Activated CD4-positive, alpha-beta T cell treated with anti-CD3 and anti-CD28 coated beads for 24 hours (primary cell): ENCODE data around the gene DPH7.
"Not testable (repeated sequence)": the region's sequence is repeated elsewhere in the genome, so short reads cannot be mapped to it uniquely, and the experiment has no call there.

Source experiments
- DNase-seq, 2 donors: peaks; one replicate each; pipeline ENCODE4 v3.0.0-alpha.2; 2020; ENCODE audit warnings: low read depth in 2 of 2

DPH7 gene

DNA sequence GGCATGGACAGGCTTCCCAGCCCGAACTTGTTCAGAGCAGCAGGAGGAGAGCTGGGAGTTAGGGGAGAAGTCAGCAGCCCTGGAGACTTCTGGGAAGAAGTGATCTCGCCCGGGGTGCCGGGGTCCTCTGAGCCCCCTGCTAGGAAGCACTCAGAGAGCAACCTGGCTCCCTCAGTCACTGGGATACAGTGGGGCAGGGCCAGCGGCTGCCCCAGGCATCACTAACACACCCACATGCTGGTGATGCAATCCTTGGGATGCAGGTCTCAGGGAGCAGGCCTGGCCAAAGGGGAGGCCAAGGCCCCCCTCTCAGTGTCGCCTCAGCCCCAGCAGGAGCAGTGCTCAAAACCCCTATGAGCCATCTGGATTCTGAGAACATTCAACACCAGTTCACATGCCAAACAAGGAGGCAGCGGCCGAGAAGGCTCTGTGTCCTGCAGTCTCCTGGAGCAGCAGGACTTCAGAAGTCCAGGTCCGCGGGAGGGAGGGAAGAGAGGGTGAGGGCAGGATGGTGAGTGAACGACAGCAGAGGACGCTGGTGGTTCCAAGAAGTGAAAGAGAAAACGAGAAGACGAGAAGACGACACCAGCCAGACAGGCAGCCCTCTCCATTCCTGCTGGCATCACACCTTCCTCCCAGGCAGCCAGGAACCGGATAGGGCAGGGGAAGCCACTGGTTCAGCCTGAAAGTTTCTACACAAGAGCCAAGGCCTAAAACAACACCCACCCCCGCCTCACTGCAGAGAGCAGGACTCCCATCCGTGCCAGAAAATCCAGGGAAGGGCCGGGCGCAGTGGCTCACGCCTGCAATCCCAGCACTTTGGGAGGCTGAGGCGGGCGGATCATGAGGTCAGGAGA is 30.8 kb downstream of the DPH7 start:
- DNase-seq: no peak

DNA sequence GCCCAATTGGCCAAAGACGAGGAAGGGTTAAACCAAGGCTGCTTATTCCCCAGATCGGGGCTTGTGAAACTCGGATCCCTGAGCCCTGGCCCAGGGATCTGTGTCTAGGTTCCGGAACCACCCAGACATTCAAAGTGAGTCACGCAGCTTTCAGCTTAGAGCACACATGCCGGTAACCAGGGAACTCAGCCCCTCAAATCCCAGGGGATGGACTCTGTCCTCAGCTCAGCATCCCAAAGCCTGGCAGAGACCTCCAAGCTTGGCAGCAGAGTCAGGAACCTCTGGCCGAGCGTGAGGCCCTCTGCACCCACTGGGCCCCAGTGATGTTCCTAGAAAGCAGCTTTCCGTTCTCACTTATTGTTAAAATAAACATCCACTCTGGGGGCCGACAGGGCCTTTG is 33.6 kb downstream of the DPH7 start:
- no peak for DNase-seq

DNA sequence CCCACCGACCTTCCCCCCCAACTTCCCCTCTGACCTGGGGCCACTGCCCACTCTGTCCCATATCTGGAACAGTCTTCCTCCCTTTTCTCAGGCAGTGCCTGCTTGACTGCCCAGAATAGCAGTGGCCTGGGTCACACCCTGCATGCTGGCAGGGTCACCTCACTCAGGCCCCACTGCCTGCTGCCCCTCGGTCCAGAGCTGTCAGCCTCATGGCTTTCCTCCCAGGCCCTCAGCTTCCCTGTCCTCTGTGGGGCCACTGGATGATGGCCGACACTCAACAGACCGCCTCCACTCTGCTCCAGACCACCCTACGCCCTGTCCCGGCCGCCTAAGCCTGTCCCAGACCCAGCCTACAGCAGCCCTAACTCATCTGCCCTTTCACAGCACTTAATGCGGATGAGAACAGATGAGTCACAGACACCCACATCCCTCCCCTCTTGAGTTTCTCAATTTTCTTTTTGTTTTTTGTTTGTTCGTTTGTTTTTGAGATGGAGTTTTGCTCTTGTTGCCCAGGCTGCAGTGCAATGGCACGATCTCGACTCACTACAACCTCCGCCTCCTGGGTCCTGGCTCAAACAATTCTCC is 34.5 kb downstream of the DPH7 start:
- DNase-seq: no peak

DNA sequence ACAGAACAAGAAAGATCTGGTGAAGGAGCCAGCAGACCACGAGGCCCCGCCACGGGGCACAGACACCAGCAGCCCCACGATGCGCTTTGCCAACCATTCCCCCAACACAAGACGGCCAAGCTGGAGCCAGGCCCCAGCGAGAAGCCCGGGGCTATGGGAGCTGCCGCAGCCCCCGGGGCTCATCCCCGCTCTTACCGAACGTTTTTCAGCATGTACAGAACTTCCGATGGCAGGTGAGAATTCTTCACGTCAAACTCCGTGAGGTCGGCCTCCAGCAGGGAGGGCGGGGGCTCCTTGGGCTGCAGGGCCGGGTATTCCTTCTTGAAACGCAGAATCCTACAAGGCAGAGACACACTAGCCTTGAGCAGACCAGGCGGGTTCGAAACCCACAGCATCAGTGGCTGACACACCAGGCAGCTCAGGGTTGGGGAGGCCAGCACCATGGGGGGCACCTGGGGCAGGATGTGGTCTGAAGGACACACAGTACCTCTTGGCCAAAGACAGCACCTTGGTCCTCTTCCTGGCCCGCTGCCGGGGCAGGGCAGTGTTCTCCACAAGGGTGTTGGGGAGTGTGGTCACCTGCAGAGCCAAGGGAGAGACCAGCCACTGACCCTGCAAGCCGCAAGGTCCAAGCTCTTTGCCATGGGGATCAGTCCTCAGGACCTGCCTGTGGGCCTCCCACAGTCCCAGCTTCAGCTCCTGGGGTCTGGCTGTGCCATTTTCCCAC is 35.3 kb downstream of the DPH7 start:
- no peak for DNase-seq

DNA sequence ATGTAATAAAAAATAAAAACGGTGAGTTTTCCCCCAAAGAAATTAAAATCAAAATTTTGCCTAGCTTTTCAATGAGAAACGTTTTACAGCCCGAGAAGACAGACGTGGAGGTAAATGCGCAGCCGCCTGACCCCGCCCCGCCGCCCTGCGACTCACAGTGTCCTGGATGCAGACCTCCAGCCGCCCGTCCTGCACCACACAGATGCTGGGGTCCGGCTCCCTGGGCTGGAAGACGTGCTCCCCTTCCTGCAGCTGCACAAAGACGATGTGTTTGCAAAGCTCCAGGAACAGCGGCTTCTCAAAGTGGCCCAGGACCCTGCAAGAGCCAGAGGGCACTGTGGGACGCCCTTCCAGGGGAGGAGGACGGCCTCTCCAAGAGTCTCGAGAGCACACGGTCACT is 36.2 kb downstream of the DPH7 start:
- DNase-seq: no peak

DNA sequence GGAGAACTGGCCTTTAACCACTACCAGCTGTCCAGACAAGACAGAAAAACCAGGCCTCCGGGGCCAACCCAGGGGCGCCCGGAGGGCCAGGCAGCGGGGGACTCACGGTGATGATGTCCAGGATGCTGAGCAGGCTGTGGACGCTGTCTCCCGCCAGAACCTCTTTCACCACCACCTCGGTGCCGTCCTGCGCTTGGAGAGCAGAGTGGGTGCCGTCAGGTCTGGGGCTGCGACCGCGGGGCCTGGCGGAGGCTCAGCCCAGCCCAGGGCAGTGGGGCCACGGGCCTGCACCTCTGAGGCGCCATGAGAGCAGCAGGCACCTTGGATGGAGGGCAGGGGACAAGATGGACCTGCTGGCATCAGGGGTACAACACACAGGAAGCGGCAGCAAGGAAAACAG is 38.2 kb downstream of the DPH7 start:
- DNase-seq: no peak

DNA sequence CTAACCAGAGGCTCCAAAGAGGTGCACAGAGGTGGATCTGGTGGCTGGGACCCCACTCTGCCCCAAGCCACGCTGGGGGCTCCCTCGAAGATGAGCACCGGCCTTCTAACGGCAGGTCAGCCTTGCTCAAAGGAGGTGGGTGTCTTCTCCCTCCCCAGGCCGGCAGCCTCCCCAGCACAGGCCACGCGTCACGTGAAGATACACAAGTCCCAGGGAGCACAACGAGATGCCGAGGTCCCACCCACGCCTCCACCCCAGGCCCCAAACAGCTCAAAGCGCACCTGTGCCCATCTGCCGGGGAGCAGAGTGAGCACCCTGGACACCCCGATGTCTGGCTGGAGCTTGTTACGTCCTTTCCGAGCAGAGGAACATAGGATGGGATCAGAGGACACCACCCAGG is 40.7 kb downstream of the DPH7 start:
- no peak for DNase-seq

DNA sequence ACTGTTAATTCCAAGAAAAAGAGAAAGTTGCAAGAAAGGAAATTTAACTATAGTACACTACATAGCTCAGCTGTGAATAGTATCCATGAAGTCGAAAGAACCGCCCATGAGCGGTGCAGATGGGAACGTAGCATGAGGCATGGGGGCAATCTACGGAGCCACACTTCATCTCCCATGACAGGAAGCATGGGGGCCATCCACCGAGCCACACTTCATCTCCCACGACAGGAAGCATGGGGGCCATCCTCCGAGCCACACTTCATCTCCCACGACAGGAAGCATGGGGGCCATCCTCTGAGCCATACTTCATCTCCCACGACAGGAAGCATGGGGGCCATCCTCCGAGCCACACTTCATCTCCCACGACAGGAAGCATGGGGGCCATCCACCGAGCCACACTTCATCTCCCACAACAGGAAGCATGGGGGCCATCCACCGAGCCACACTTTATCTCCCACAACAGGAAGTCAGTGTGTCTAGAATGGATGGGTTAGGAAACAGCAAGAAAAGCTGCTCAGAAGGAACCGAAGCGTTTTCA is 42.1 kb downstream of the DPH7 start:
- DNase-seq: not testable (repeated sequence)

DNA sequence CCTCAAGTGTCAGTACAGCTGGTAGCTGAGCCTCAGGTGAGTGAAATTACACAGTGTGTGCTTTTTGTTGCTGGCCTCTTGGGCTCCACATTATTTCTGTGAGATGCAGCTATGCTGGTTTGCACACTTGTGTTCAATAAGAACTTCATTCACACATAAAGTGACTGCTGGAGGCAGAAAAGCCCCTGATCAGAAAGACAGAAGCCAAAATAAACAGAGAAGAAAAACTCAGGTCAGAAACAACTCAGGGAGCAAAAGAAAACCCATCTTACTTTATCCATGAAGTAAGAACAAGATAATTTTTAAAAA is 43.7 kb downstream of the DPH7 start:
- no peak for DNase-seq

DNA sequence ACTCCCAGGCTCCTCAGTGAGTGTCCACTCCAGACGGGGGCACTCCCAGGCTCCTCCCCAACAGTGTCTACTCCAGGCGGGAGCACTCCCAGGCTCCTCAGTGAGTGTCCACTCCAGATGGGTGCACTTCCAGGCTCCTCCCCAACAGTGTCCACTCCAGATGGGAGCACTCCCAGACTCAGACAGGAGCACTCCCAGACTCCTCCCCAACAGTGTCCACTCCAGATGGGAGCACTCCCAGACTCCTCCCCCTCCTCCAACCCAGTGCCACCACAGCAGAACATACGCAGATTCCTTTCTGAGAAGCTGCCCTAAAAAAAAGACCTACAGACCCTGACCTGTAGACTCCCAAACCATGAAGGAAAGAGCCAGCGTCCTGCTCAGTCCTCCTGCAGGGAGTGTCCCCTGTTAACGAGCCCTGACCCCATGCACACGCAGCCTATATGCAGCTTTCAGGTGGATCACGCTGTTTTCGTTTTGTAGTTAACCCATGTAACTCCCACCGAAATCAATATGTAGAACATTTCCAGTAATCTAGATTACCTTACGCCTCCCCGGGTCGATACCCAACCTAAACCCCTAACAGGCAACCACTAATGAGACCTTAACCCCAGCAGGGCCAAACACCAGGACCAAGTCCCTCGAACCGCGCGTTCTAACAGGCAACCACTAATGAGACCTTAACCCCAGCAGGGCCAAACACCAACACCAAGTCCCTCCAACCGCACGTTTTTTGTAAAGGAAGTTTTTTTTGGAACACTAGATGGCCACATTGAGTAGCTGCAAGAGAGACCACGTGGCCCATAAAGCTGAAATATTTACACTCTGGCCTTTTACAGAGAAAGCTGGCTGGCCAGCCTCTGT is 44.2 kb downstream of the DPH7 start:
- DNase-seq: no peak

DNA sequence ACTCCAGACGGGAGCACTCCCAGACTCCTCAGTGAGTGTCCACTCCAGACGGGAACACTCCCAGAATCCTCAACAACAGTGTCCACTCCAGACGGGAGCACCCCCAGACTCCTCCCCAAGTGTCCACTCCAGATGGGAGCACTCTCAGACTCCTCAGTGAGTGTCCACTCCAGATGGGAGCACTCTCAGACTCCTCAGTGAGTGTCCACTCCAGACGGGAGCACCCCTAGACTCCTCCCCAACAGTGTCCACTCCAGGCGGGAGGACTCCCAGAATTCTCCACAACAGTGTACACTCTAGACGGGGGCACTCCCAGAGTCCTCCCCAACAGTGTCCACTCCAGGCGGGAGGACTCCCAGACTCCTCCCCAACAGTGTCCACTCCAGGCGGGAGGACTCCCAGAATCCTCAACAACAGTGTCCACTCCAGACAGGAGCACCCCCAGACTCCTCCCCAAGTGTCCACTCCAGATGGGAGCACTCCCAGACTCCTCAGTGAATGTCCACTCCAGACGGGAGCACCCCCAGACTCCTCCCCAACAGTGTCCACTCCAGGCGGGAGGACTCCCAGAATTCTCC is 45.7 kb downstream of the DPH7 start:
- DNase-seq: not testable (repeated sequence)

DNA sequence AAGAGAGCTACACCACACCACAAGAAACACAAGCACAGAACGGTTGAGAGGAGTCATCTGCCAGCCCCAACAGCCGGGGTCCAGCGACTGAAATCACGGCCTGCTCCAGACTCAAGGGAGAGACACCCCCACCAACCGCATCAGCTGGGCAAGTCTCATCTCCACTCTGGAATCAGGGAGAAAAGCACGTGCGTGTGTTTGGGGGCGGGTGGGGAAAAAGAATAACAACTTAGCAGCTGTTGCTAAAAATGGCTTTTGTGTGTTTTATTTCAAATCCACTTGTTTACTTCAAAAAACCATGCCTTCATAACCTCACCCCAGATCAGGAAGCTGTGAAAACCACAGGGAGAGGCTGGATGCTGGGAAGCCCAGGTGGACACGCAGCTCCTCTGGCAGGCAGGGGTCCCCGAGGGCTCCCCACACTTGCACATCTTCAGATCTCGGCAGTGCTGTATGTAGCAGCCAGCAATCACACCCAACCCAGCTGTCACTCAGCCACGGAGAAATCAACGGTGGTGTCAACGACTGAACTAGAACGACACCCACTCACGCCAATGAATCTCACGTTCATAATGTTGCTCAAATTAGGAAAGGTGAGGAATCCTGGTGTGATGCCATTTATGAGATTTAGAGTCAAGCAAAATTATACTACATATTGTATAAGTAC is 47.5 kb downstream of the DPH7 start:
- DNase-seq: no peak

DNA sequence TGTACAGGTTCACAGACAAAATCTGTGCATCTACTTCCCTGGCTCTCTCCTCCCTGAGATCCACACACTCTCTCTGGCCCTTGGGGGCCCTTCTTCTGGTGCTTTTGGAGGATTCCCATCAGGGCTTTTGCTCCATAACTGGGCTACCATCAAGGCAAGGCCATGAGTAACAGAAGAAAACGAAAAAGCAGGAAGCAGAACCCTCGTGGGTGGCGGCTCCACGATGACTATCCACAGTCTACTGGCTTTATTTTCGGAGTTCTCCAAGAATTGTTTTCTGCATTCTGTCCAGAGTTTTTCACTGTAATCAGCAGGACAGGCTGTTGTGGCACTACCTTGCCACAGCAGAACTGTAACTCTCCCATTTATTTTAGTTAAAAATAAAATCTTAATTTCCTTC is 48.4 kb downstream of the DPH7 start:
- no peak for DNase-seq

DNA sequence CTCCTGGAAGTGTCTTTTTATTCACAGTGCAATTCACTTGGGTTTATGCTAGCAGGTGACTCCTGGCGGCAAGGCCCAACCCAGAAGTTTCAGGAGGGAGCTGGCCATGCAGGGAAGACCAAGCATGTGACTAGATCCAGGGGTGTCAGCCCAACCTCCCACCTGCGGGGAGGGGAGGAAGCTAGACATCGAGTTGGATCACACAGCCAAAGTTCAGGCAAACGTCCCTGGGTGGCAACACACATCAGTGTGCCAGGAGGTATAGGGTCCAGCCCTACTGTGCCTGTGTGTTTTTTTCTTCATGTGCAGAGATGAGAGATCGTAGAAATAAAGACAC is 53.8 kb downstream of the DPH7 start:
- DNase-seq: no peak

DNA sequence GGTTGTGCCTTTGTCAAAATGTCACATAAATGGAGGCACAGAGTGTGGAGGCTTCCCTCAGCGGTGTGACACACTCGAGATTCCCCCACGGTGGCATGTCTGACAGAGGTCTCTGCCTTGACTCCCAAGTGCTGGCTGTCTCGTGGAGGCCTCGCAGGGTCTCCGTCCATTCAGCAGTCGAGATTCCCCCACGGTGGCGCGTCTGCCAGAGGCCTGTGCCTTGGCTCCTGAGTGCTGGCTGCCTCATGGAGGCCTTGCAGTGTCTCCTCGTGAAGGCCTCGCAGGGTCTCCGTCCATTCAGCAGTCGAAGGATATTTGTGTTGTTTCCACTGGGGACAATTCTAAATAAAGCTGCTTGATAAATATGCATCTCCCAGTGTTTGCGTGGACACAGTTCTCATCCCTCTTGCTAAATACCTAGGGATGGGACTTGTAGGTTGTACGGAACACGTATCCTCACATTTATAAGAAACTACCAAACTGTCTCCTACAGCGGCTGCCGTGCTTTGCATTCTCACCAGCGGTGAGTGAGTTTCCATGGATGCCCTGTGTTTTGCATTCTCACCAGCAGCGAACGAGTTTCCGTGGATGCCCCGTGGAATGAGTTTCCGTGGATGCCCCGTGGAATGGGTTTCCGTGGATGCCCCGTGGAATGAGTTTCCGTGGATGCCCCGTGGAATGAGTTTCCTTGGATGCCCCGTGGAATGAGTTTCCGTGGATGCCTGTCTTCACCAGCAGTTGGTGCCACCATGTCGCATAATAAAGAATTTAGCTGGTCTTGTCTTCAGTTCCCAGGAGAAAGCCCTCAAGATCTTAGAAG is 54.4 kb downstream of the DPH7 start:
- DNase-seq: no peak

DNA sequence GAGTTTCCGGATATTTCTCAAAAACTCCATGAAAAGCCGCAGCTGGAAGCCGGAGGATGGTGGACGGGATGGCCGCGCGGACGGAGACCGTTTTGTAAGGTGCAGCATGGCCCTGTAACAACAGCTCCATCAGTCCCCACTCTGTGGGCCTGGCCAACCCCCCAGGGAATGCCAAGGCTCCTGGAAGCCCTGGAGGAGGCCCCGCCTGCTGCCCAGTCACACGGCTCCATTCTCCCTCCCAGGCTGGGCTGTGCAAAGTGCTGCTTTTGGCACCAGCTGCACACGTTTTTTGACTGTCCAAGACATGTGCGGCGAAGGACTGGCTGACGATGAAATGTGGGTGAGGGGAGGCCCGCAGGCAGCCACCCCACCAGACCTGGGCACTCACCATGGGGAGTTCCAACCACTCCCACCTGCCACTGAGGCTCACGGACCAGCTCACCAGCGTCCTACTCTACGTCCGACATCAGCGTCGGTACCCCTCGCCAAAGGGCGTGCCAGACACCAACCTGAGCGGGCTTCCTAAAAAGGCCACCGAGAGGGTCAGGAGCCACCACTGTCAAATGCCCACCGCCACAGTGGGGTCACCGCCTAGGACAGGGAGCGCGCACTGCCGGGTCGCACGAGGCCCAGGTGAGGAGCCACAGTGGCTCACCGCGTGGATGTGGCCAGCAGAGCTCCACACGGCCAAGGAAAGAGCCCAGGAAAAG is 55.8 kb downstream of the DPH7 start:
- no peak for DNase-seq

DNA sequence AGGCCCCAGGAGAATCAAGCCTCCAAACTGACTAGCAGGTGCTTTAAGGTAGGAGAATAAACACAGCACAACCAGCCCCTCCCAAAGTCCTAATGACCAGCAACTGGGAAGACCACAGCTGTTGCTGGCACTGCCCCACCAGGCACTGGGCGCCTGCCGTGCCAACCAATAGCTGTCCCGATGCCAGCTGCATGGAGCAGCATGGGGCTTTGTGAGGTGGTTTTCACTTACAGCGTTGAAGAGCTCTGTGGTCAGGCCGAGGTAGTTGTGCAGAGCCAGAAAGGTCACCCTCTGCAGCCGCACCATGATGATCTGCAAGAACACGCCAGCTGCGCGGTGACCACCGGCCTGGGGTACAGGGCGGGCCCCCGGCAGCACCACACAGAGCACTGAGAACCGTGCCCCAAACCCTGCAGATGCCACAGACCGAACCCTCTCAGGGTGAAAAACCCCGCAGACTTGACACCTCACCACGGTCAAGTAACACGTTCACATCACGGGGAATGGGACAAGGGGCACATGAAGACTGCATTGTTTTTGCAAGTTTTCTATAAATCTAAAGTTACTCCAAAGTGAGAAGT is 57.2 kb downstream of the DPH7 start:
- DNase-seq: no peak

DNA sequence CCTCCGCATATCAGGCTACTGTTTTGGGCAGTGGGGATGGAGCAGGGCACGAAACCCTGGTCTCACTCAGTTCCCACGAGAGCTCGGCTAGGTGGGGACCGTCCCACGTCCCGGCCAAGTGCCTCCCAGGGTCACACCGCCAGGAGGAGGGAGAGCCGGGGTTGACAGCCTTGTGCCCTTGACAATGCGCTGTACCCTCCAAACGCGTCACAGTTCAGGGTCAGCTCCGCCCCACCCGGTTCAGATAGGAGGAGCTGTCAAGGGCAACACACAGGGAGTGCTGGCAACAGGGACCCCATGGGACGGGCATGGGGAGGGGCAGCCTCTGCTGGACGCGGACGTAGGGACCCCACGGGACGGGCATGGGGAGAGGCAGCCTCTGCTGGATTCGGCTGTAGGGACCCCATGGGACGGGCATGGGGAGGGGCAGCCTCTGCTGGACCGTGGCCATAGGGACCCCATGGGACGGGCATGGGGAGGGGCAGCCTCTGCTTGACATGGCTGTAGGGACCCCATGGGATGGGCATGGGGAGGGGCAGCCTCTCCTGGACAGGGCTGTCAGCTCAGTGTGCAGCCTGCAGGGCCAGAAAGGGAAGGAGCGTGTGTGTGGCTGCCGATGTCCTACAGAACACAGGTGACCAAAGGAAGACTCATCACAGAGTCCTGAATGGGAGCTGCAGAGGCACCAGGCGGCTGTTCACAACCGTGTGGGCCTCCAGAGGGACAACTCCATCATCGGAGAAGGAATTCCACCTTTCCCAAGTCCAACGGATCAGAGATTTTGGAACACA is 57.9 kb downstream of the DPH7 start:
- DNase-seq: no peak
